ENCODE results near the gene CCL4L2.
"Not testable (repeated sequence)": the region's sequence is repeated elsewhere in the genome, so short reads cannot be mapped to it uniquely, and the experiment has no call there.

CCL4L2 gene

GRCh38 chr17:36195434-36196130, 15.3 kb upstream of the CCL4L2 start:
- no peak for DNase-seq

GRCh38 chr17:36196131-36196486, 14.8 kb upstream of the CCL4L2 start:
- no peak for DNase-seq

- no peak for DNase-seq
Observed at GRCh38 chr17:36197387-36197703, 13.5 kb upstream of the CCL4L2 start.

- no peak for DNase-seq
Observed at GRCh38 chr17:36198831-36199465, 11.9 kb upstream of the CCL4L2 start.

GRCh38 chr17:36201102-36201501, 9.8 kb upstream of the CCL4L2 start:
- not testable (repeated sequence) for DNase-seq

- not testable (repeated sequence) for DNase-seq
Observed at GRCh38 chr17:36201506-36201905, 9.4 kb upstream of the CCL4L2 start.

- no peak for DNase-seq
Observed at GRCh38 chr17:36203335-36203734, 7.5 kb upstream of the CCL4L2 start.

- no peak for DNase-seq
Observed at GRCh38 chr17:36204724-36205500, 6.0 kb upstream of the CCL4L2 start.

GRCh38 chr17:36205637-36206485, 5.0 kb upstream of the CCL4L2 start:
- no peak for DNase-seq

GRCh38 chr17:36206486-36206821, 4.4 kb upstream of the CCL4L2 start:
- DNase-seq = not testable (repeated sequence)

- DNase-seq = not testable (repeated sequence)
Observed at GRCh38 chr17:36207383-36207782, 3.5 kb upstream of the CCL4L2 start.

- DNase-seq = no peak
Observed at GRCh38 chr17:36209575-36209974, 1.3 kb upstream of the CCL4L2 start.

GRCh38 chr17:36211484-36212271, 815 bp downstream of the CCL4L2 start:
- not testable (repeated sequence) for DNase-seq

- no peak for DNase-seq
Observed at GRCh38 chr17:36212272-36212605, 1.4 kb downstream of the CCL4L2 start.

- no peak for DNase-seq
Observed at GRCh38 chr17:36212966-36213365, 2.1 kb downstream of the CCL4L2 start.

GRCh38 chr17:36213695-36214094, 2.8 kb downstream of the CCL4L2 start:
- DNase-seq = no peak

GRCh38 chr17:36214918-36215317, 4.1 kb downstream of the CCL4L2 start:
- no peak for DNase-seq

- not testable (repeated sequence) for DNase-seq
Observed at GRCh38 chr17:36215406-36216308, 4.8 kb downstream of the CCL4L2 start.

GRCh38 chr17:36219556-36219955, 8.7 kb downstream of the CCL4L2 start:
- not testable (repeated sequence) for DNase-seq

- not testable (repeated sequence) for DNase-seq
Observed at GRCh38 chr17:36220737-36221580, 10.1 kb downstream of the CCL4L2 start.
